Measurements from ENCODE around the gene RFX4. TPM values are rescaled to one million over a fixed set of nuclear protein-coding genes. Genes with fewer than 3 reads are reported as not detected.

RFX4 gene
- total RNA-seq, 2 donors from 2014 or later: 10.6 TPM; not detected in 1

DNA sequence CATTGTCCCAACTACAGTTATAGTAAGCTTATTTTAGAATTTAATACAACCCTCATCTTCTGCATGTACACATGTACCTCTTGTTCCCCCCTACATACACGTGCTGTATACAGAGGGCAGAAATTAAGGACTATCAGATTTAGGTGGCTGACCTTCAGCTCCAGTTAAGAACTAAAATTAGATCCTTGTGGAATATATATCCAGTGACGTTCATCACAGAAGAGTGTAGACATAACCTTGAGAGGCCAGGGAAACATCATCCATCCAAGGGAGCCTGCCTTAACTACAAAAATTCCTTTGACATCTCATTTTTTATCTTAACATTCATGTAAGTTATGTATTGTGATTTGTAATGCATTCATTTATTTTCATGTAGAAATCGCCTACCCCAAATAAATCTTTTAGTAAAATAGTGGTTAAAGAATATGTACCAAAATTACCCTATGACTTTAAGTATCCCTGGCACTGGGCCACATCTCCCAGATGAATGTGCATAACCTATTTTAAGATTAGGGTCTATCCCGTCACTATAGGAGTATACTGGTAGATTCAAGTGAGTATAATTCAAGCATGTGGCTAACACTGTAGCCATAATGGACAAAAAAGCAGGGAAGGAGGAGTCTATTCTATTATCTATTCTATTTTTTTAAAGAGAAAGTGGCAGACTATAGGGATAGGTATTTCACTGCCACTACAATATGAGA is 219.2 kb downstream of the RFX4 start:
- no peaks in the 10 kb centered on the region for H3K9me3 ChIP-seq
- no peaks in the 10 kb centered on the region for H3K27me3 ChIP-seq (replicated peaks; ENCODE audit: insufficient read depth)
- no peak overlapping the region for H3K27ac ChIP-seq
- TF ChIP-seq POLR2AphosphoS5 (IDR thresholded peaks at IDR 0.05) (no peak), POLR2A (IDR thresholded peaks at IDR 0.05) (no peak)
- TF ChIP-seq, protein P1, sequence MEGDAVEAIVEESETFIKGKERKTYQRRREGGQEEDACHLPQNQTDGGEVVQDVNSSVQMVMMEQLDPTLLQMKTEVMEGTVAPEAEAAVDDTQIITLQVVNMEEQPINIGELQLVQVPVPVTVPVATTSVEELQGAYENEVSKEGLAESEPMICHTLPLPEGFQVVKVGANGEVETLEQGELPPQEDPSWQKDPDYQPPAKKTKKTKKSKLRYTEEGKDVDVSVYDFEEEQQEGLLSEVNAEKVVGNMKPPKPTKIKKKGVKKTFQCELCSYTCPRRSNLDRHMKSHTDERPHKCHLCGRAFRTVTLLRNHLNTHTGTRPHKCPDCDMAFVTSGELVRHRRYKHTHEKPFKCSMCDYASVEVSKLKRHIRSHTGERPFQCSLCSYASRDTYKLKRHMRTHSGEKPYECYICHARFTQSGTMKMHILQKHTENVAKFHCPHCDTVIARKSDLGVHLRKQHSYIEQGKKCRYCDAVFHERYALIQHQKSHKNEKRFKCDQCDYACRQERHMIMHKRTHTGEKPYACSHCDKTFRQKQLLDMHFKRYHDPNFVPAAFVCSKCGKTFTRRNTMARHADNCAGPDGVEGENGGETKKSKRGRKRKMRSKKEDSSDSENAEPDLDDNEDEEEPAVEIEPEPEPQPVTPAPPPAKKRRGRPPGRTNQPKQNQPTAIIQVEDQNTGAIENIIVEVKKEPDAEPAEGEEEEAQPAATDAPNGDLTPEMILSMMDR (IDR thresholded peaks at IDR 0.05): no peak
- H3K36me3 ChIP-seq: no peaks in the 10 kb centered on the region
- H3K4me3 ChIP-seq: no peak overlapping the region
- DNase-seq (ENCODE audit: low spot score): no peak
- WGBS: 88% methylated on average over 4 of the region's 4 CpGs
- H3K4me1 ChIP-seq (replicated peaks): no peaks in the 10 kb centered on the region
- intact Hi-C loops (cut with DNase I): no loop called here

DNA sequence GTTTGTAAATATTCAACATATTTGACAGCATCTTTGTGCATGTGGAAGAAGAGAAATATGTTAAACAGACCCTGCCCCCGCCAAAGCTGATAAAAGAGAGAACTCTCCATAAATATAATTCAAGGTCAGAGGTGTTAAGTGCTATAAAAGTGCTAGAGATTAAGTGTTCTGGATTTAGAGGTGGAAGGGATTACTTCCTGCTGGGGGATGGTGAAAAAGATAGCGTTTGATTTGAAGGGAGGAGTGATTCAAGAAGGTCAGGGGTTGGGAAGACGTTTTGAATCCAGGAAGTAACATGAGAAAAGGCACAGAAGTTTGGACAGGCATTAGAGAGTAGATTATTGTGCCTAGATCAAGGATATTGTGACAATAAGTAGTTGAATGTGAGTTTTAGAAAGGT is 221.9 kb downstream of the RFX4 start:
- H3K36me3 ChIP-seq: no peaks in the 10 kb centered on the region
- WGBS: 58% methylated on average over 3 of the region's 3 CpGs
- intact Hi-C loops (cut with DNase I): no loop called here

More for the DNA sequence above, 221.9 kb downstream of the RFX4 start:
- TF ChIP-seq, protein P1 (IDR thresholded peaks at IDR 0.05): no peak
- no peak for TF ChIP-seq POLR2A (IDR thresholded peaks at IDR 0.05)
- no peak for TF ChIP-seq POLR2AphosphoS5 (IDR thresholded peaks at IDR 0.05)
- Histone ChIP-seq H3K9me3 (no peaks in the 10 kb centered on the region), H3K27me3 (replicated peaks; ENCODE audit: insufficient read depth) (no peaks in the 10 kb centered on the region), H3K4me3 (no peak overlapping the region), H3K4me1 (replicated peaks) (no peaks in the 10 kb centered on the region), H3K27ac (no peak overlapping the region)
- DNase-seq (ENCODE audit: low spot score): no peak

Other genes starting within 250 kb of the RFX4 start
- gene POLR3B, start 225.3 kb upstream of the RFX4 start, total RNA-seq: 1 to 10 TPM; 8.6 to 9.5 TPM
- 10 to 100 TPM in 1 of 2 donors, 1 to 10 TPM in 1; 9.2 to 12.4 TPM for gene RIC8B, start 191.7 kb downstream of the RFX4 start, total RNA-seq